ENCODE results near the gene HOXA5. TPM values are rescaled to one million over a fixed set of nuclear protein-coding genes. Genes with fewer than 3 reads are reported as not detected.

The HOXA5 gene
- total RNA-seq, 4 donors from 2014 or later = 10.7 to 61.0 (median 18.9) TPM

GRCh38 chr7:27174874-27175625, 31.6 kb upstream of the HOXA5 start:
- peak; percentile 54 to 73 for DNase-seq
- no peaks in the 10 kb centered on the region for H3K36me3 ChIP-seq
- intact Hi-C loops (cut with DNase I; ENCODE audit: low total_unique reads) = no loop called here
- H3K27ac ChIP-seq = peak overlapping the region; percentile 94 to 96
- no peaks in the 10 kb centered on the region for H3K4me1 ChIP-seq
- H3K4me3 ChIP-seq = peak overlapping the region; percentile 58 to 66
- H3K27me3 ChIP-seq = no peaks in the 10 kb centered on the region
- TF ChIP-seq, protein P1, sequence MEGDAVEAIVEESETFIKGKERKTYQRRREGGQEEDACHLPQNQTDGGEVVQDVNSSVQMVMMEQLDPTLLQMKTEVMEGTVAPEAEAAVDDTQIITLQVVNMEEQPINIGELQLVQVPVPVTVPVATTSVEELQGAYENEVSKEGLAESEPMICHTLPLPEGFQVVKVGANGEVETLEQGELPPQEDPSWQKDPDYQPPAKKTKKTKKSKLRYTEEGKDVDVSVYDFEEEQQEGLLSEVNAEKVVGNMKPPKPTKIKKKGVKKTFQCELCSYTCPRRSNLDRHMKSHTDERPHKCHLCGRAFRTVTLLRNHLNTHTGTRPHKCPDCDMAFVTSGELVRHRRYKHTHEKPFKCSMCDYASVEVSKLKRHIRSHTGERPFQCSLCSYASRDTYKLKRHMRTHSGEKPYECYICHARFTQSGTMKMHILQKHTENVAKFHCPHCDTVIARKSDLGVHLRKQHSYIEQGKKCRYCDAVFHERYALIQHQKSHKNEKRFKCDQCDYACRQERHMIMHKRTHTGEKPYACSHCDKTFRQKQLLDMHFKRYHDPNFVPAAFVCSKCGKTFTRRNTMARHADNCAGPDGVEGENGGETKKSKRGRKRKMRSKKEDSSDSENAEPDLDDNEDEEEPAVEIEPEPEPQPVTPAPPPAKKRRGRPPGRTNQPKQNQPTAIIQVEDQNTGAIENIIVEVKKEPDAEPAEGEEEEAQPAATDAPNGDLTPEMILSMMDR (IDR thresholded peaks at IDR 0.05) = no peak
- peak; percentile 25 to 36 for TF ChIP-seq POLR2A (IDR thresholded peaks at IDR 0.05)
- no peaks in the 10 kb centered on the region for H3K9me3 ChIP-seq

DNA sequence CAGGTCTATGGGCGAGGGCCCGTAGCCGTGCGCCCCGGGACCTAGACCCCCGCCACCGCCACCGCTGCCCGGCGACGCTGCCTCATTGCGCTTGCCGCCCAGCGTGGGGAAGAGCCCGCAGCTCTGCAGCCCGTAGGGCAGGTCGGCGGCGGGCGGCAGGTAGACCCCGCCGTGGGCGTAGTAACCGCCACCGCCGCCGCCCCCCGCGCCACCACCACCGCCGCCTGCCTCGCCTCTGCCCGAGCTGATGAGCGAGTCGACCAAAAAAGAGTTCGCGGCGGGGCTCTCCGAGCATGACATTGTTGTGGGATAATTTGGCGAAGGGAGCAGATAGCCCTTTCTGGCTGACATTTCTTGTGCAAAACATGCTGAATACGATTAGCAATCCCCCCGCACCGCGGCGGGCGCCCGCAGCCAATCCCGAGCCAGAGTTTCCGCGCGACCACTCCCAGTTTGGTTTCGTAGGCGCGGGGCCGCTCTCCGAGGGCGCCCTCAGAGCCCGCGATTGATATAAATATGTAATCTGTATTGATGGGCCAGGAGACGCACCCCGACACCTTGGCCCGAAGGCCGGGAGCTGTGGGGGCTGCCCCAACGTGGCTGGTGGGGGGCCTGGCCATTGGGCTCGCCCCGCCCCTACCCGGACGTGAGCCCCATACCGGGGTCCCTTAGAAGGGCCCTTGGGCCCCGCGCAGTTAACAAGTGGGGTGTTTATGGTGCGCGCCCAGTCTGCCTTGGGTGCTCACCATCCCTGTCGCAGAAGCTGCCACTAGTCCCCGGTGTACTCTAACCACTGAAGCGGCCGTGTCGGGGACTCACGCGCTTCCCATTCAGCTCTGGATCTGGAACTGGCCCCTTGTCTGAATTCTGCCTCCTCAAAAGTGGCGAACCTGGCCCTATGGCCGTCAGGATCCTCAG, 30.7 kb upstream of the HOXA5 start, which contains the start of gene HOXA10:
Gene HOXA10 (minus strand): TSS at position 365 of the 918 bp plus-strand sequence. CDS start 14 bp downstream, at position 351.
- Histone ChIP-seq H3K4me3 (peak within 1 kb of the TSS; percentile 58 to 66), H3K4me1 (no peaks in the 10 kb centered on the region), H3K9me3 (no peaks in the 10 kb centered on the region), H3K36me3 (no peaks in the 10 kb centered on the region), H3K27ac (peak within 1 kb of the TSS; percentile 94 to 96), H3K27me3 (no peaks in the 10 kb centered on the region)
- intact Hi-C loops (cut with DNase I; ENCODE audit: low total_unique reads) = no loop called here
- peak; percentile 87 to 88 for DNase-seq
- peak; percentile 54 to 68 for TF ChIP-seq POLR2A (IDR thresholded peaks at IDR 0.05)
- TF ChIP-seq, protein P1 (IDR thresholded peaks at IDR 0.05) = no peak

DNA sequence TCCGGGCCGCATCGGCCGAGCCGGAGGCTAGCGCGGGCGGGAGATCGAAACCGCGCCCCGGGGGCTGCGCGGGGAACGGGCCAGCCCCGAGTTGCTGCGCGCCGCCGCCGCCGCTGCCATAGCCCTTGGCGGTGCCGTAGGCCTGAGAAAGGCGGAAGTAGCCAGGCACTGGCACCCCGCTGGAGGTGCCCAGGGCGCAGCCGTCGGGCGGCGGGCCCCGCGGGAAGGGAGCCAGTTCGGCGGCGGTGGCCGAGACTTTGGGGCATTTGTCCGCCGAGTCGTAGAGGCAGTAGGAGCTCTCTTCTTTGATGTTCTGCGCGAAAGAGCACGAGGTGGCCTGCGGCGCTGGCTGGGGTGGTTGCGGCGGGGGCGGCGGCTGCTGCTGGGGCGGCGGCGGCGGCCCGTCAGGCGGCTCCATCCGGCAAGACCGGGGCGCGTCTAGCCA, 30.1 kb upstream of the HOXA5 start:
- intact Hi-C loops (cut with DNase I; ENCODE audit: low total_unique reads) = no loop called here
- H3K4me3 ChIP-seq = peak overlapping the region; percentile 58 to 66
- no peak for TF ChIP-seq POLR2A (IDR thresholded peaks at IDR 0.05)
- TF ChIP-seq, protein P1 (IDR thresholded peaks at IDR 0.05) = no peak
- H3K36me3 ChIP-seq = no peaks in the 10 kb centered on the region
- peak overlapping the region; percentile 94 to 96 for H3K27ac ChIP-seq
- no peaks in the 10 kb centered on the region for H3K9me3 ChIP-seq
- DNase-seq = peak; percentile 28 to 45
- H3K4me1 ChIP-seq = no peaks in the 10 kb centered on the region
- no peaks in the 10 kb centered on the region for H3K27me3 ChIP-seq

DNA sequence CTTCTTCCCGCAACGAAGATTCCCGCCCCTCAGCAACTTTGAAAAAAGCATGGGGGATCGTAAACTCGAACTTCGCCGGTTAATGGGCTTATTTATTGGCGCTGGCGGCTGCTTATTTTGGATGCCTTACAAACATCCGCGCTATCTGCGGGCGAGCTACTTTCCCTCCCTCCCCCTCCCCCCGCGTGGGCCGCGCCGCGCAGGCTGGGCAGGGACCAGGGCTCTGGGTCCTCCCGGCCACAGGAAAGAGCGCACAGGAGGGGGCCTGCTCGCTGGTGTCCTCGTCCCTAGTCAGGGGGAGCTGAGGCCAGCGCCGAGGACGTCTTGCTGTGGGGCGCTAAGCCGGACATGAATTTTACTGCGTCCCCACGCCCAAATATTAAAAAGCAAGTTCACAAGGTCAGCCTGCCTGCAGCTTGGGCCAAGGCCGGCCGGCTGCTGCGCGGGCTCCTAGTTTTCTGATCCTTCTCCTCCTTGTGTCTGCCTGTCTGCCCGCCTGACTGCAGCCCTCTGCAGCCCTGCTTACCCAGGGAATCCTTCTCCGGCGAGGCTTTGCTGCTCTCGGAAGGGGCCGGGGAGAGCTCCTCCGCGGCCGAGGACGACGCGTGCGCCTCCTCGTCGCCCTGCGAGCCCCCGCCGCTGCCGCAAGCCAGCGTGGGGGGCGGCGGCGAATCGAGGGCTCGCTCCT, 29.5 kb upstream of the HOXA5 start:
- Histone ChIP-seq H3K4me3 (peak overlapping the region; percentile 58 to 66), H3K4me1 (no peaks in the 10 kb centered on the region), H3K27me3 (no peaks in the 10 kb centered on the region), H3K36me3 (no peaks in the 10 kb centered on the region), H3K27ac (peak overlapping the region; percentile 94 to 96), H3K9me3 (no peaks in the 10 kb centered on the region)
- TF ChIP-seq, protein P1 (IDR thresholded peaks at IDR 0.05) = no peak
- peak; percentile 60 to 68 for TF ChIP-seq POLR2A (IDR thresholded peaks at IDR 0.05)
- peak; percentile 94 to 96 for DNase-seq
- intact Hi-C loops (cut with DNase I; ENCODE audit: low total_unique reads) = no loop called here
